Kidney capillary endothelial cell (primary cell): ENCODE results near the gene CDC37.
A peak's percentile ranks its signal among the peaks of the same experiment; 100 is the strongest.
"Not testable (repeated sequence)": the region's sequence is repeated elsewhere in the genome, so short reads cannot be mapped to it uniquely, and the experiment has no call there.

Experiments
- DNase-seq: peaks from one replicate; pipeline ENCODE4 v3.0.0-alpha.2; 2018; ENCODE audit warnings: low spot score

Gene CDC37

DNA sequence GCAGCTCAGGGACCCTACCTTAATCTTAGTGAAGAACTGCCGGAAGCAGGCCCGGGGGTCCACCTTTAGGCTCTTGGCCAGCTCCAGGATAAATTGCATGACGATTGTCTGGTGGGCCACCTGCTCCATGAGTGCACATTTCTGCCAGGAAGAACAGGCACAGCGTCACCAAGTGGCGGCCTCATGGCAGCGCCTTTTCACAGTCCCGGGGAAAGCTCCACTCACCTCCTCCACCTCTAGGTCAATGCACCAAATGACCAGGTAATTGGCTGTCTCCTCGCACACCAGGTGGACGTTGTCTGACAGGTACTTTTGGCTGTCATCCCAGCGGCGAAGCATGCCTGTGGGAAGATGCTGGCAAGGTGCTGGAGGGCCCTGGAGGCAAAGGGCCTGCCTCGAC, 8.3 kb downstream of the CDC37 start:
- no peak for DNase-seq

DNA sequence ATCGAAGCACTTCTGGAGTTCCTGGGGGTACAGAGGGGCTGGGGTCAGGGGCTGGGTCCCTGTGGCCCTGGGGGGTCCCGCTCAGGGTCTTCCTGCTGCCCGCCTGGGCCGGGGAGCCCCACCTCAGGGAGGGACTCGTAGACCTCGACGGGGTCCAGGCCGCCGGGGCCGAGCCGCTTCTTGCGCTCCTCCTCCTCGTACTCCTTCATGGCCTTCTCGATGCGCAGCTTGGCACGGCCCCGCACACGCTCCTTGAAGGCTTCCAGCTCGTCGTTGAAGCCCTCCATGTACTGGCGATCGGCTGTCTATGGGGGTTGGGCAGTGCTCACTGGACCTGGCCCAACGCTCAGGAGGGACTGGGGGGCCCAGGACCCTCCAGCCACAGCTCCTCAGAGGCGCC, 10.2 kb downstream of the CDC37 start:
- DNase-seq = no peak

DNA sequence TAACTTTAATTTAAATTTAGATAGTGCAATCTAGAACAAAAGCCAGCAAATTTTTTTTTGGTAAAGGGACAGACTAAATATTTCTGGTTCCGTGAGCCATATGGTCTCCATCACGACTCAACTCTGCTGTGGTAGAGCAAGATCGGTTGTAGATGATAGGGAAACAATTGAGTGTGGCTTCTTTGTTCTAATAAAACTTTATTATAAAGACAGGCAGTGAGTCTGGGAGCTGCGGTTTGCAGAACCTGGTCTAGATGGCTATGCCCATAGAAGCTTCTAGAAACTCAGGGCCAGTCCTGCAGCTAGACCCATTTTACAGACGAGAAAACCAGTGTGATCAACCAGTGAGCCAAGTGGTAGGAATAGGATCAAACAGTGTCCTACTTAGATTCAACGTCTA, 11.2 kb downstream of the CDC37 start:
- no peak for DNase-seq

DNA sequence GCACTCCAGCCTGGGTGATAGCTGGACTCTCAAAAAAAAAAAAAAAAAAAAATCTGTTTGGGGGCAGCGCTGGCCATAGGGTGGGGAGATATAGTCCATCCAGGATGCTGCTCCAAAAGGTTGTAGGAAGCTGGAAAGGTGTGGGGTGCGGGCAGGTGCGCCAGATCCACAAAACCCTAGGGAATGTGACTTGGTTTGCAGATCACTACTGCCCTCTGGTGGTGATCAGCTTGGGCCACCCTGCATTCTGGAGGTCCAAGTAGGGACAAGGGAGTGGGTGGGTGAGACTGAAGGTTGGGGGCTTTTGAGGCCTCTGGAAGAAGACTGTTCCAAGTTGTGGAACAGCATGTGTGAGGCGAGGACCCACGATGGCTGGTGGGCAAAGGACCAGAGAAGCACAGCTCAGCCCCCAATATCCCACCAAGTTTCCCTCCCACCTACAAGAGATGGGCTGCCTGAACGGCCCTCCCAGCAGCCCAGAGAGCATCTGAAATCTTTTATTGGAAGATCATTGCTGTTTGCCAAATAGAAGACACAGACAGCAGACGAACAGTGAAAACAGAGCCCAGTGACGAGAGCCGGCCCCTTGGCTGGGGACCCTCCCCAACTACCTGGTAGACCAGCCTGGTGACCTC, 12.6 kb downstream of the CDC37 start:
- peak; percentile 54 for DNase-seq

DNA sequence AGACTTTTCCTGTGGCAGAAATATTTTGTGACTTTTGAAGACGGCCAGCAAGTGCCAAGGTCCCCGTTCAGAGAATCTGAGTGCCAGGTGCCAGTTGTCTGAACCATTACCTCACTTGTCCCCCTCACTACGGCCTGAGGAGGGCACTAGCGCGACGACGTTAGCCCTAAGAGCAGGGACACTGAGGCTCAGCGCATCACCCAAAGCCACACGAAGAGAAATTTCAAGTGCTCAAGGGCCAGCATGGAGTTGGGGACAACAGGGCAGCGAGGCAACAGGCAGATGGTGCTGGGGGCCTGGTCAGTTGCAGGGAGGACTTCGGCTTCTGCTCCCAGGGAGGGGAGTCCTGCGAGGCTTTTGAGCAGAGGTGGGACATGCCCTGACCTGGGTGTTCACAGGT, 13.5 kb downstream of the CDC37 start:
- no peak for DNase-seq

DNA sequence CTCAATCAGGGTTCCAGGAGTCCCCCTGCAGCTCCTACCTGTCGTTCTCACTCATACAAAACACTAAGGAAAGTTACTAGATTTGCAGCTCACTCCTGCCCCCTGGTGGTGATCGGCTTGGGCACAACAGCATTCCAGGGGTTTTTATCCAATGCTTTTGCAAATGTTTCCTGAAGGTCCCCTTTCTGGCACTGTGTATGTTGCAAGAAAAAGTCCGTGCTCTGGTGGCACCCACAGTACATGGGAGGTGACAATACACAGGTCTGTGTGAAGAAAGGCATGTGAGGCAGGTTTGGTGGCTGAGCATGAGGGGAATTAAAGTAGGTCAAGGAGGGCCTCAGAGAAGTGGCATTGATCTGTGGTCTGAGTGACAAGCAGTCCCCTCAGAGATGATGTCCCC, 14.4 kb downstream of the CDC37 start:
- DNase-seq = peak; percentile 71

DNA sequence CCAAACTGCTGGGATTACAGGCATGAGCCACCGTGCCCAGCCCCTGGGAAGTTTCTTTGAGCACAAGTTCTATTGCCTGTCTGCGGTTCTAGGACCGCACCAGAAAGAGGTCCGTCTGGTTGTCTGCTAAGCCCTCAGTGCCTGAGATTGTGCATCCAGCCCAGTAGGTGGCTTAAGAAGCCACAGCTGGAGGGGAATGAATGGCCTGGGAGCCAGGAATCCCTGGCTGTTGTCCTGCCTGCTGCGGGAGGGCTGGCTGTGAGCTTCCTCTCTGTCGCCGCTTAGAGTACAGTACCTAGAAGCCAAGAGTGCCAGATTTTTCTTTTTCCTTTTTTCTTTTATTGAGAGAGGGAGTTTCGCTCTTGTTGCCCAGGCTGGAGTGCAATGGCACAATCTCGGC, 18.8 kb downstream of the CDC37 start:
- DNase-seq = no peak

DNA sequence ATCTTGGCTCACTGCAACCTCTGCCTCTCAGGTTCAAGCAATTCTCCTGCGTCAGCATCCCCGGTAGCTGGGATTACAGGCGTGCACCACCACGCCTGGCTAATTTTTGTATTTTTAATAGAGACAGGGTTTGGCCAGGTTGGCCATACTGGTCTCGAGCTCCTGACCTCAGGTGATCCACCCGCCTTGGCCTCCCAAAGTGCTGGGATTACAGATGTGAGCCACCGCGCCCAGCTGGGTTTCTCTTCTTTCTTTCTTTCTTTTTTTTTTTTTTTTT, 20.2 kb downstream of the CDC37 start:
- not testable (repeated sequence) for DNase-seq

DNA sequence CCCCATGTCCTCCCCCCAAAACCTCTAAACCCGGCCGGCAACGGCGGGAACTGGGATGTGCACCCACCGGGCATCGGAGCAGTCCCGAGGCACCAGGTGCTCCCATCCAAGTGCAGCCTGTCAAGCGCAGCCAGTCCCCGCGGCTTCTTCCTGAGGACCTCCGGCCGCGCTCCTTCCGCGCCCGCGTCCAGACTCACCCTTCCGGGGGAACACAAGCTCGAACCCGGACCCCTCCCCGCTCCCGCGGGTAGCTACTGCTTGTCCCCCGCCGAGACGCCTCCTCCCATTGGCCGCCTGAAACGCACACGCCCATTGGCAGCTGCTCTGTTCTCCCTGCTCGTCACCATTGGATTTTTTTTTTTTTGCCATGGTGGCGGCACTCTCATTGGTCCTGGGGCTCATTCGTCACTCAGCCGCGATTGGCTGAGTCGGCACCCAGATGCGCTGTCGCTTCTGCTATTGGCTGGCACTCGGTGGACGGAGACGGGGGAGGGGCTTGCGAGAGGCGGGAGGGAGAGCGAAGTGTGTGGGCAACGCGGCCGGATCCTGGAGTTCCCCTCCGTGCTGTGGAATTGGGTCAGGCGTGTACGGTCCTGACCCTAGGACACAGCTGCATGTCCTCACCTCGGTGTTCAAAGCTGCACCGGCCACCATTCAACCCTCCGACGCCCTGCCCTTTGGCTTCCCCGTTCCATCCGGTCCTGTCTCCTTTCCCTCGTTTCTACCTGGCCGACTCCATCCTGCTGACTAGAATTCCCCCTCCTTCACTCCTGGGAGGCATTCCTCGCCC, 22.8 kb downstream of the CDC37 start, which contains the start of gene TYK2:
Gene TYK2, minus strand, starts transcription at position 260 of the 790 bp plus-strand sequence. CDS start 2,166 bp downstream, outside the sequence.
- DNase-seq = peak; percentile 97

DNA sequence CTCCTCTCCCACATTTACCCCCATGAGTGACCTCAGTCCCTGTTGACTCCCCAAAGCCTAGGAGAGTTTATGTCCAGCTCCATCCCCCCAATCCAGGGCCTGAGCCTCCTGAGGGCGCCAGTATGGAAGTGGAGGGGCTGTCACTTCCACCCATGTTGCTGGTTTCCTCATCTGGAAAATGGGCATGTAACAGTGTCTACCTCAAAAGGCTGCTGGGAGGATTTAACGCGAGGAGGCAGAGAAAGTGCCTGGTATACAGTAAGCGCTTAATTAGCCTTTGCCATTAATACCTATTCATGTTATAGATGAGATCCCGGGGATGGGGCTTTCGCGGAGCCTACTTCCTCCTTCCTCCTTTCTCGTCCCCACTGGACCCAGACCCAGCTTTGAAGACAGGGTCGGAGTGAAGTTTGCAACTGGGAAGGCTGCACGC, 23.4 kb downstream of the CDC37 start:
- DNase-seq = no peak

DNA sequence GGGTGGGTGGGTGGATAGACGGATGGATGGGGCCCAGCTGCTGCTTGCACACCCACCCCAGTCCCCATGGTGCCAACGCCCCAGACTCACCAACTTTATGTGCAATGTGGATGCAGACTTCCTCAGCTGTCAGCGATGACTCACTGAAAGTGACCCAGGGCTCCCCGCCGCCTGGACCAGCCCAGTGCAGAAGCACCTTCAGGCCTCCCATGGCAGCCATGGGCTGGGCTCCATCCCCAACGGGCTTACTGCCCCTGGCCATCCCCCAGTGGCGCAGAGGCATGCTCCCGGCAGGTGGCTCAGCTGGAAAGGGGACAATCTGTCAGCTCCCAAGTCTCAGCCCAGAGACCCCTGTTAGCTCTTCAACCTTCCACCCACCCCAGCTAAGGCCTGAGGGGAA, 25.2 kb downstream of the CDC37 start:
- DNase-seq = no peak

DNA sequence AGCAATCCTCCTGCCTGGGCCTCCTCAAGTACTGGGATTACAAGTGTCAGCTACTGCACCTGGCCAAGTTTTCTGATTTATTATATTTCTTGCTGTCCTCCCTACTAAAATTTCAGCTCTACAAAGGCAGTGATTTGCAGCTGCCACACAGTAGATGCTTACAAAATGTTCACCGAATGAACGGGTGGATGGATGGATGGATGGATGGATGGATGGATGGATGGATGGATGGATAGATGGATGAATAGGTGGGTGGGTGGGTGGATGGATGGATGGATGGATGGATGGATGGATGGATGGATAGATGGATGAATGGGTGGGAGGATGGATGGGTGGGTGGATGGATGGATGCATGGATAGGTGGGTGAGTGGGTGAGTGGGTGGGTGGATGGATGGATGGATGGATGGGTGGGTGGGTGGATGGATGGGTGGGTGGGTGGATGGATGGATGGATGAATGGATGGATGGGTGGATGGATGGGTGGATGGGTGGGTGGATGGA, 26.2 kb downstream of the CDC37 start:
- not testable (repeated sequence) for DNase-seq

DNA sequence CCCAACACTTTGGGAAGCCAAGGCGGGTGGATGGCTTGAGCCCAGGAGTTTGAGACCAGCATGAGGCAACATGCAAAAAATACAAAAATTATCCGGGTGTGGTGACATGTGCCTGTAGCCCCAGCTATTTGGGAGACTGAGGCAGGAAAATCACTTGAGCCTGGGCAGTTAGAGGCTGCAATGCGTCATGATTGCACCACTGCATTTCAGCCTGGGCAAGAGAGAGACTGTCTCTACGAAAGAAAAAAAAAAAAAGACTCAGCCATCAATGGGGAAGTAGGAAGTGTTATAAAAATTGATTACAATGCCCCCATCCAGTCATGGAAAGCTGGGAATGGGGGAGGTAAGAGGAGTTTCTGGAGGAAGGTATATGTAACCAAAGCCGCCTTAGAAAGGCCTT, 28.4 kb downstream of the CDC37 start:
- no peak for DNase-seq

DNA sequence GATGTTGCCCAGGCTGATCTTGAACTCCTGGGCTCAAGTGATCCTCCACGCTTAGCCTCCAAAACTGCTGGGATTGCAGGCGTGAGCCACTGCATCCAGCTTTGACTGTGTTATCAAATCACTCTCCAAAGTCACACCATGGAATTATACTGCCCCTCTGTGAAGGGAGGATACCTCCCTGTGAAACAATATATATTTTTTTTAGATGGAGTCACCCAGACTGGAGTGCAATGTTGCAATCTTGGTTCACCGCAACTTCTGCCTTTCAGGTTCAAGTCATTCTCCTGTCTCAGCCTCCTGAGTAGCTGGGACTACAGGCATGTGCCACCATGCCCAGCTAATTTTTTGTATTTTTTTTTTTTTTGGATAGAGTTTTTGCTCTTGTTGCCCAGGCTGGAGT, 30.7 kb downstream of the CDC37 start:
- no peak for DNase-seq

DNA sequence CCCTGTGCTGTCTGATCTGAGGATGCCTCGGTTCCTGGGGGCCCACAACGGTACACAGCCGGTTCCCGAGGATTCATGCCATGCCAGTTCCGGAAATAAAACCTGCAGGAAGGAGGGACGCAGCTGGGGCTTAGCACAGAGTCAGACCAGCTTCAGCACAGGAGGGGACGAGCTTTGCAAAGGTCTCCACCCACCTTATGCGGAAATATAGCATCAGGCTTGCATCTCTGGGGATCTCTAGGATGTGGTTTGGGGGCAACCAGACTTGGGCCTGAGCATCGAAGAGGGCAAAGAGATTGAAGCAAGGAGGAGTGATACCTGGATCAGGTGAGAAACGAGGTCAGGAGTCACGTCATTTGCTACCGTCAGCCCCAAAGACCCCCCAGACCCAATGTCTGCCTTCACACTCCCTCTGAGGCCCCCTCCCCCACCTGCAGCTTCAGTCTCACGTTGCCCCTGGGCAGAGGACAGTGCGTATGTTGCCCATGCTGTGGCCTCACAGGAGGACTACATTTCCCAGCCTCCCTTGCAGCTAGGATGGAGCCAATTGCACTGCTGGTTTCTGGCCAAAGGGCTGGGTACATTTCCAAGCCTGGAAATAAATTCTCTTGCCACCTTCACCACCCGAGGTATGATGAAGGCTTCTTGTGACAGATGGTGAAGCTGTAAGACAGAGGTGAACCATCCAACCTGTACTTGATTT, 35.1 kb downstream of the CDC37 start:
- no peak for DNase-seq

DNA sequence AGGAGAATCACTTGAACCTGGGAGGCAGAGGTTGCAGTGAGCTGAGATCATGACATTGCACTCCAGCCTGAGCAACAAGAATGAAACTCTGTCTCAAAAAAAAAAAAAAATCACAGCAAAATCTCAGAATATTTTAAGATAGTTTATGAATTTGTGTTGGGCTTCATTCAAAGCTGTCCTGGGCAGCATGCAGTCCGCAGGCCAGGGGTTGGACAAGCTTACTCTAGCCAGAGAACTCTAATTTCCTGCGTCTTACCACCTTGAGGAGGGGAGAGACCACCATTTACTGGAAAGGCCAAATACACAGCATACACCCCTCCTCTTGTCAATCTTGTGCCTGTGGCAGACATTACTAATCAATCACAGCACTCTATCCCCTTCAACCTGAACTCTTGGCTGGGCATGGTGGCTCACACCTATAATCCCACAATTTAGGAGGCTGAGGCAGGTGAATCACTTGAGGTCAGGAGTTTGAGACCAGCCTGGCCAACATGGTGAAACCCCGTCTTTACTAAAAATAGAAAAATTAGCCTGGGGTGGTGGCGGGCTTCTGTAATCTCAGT, 36.3 kb downstream of the CDC37 start:
- DNase-seq = not testable (repeated sequence)

DNA sequence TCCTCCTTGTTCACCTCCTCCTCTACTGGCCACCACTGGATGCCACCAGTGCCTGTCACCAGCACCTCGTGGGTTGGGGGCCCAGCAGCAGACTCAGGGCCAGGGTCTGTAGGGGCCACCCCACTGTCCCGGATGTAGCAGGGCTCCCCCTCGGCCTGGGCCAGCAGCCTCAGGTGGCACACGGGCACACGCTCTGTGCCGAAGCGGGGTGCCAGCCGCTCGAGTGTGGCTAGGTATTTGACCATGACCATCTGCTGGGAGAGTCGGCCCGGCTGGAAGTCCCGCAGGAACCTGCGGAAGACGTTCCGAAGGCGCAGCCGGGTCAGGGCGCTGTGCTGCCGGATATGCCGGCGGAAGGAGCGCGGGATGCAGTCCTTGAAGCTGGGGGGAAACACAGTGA, 37.8 kb downstream of the CDC37 start:
- DNase-seq = no peak

DNA sequence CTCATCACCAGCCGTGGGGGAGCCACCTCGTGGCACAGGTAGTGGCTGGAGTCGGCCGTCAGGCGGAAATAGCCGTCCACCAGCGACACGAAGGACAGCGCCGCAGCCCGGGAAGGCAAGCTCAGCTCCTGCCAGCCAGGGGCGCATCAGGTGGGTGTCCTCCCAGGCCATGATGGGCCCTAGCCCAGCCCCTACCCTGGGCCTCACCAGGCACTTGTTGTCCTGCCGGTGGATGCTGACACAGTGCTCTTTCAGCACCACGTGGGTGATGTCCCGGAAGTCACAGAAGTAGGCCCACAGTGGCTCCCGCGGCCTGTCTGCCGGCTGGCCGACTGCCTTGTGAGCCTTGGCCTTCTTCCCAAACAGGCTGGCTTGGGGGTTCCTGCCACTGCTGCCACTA, 38.7 kb downstream of the CDC37 start:
- no peak for DNase-seq

DNA sequence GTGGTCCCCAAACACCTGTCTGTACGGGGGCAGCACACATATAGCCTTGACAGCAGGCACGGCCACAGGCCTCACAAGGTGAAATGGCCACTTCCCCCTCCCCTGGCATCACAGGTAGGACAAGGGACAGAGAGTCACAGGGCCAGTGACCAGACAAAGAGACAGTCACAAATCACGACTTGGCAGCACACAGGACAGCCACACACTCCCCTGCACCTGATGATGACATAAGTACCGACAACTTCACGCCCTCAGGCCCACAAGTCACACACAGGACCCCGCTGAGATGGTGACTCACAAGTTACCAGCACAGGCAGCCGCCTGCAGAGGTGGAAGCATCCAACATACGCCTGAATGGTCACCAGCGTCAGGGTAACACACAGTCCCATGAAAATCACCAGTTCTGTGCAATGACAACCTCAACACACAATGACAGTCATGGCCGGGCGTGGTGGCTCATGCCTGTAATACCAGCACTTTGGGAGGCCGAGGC, 39.5 kb downstream of the CDC37 start:
- DNase-seq = no peak

DNA sequence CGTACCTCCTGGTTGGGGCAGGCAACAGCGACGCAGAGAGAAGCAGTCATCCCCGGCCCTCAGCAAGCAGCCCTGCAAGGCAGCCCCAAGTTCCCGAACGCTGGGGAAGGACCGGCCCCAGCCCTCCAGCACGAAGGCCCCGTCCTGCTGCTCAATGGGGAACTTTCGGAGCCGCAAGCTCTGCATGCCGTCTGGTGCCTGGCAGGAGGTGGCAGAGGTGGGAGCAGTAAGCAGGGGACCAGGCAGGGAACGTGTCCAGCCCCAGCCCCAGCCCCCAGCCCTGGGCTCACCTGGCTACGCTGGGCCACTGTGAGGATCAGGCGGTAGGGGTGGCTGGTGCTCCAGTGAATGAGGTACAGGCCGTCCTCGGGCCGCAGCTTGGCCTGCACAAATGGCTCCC, 41.1 kb downstream of the CDC37 start:
- no peak for DNase-seq

DNA sequence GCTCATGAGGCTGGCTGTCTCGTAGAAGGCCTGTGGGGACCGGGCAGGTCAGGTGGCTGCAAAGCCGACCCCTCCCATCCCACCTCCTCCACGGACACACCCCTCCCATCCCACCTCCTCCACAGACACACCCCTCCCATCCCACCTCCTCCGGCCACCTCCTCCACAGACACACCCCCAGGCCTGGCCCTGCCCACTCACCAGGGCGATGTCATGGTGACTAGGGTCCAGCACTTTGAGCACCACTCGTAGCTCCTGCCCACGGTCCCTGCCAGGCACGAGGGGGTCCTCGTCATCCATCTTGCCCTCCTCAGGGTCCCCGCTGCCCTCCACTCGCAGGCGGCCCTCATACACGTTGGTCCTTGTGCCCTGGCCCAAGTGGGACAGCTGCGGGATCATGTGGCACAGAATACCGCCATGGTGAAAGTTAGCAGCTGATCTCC, 41.8 kb downstream of the CDC37 start:
- DNase-seq = no peak

DNA sequence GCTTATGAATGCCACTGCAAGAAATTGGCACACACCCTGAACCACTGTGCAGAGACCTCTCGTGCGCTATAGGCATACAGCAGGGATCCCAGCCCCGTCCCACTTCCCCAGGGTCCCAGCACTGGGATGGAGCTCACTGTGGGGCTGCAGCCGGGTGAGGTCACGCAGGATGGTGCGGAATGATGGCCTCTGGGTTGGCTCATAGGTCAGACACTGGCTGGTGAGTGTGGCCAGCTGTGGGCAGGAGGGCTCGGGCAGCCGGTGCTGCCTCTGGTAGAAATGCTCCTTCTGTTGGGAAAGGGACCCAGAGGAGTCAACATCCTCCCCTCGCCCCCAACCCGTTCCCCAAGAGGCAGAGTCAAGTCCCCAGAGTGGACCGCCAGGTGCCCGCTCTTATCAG, 46.9 kb downstream of the CDC37 start:
- DNase-seq = no peak
